H7 (cell line): ENCODE data around the gene PRKCE. TPM values are rescaled to one million over a fixed set of nuclear protein-coding genes. Genes with fewer than 3 reads are reported as not detected.

Experiments
- DNase-seq: peaks from one replicate; pipeline ENCODE4 v3.0.0; 2012
- H3K27me3 ChIP-seq: 2 replicates; pipeline ENCODE4 v1.6.0; 2011; ENCODE audit warnings: mild to moderate bottlenecking, low read length; ENCODE audit not compliant: control insufficient read depth, insufficient read depth
- H3K36me3 ChIP-seq: replicated peaks from 2 replicates; pipeline ENCODE4 v1.5.1; 2011; ENCODE audit warnings: low read length; ENCODE audit not compliant: control insufficient read depth, insufficient read depth
- H3K4me3 ChIP-seq: 2 replicates; pipeline ENCODE4 v1.5.1; 2011; ENCODE audit warnings: low read depth, mild to moderate bottlenecking, control low read depth, low read length, moderate library complexity; ENCODE audit not compliant: insufficient read depth
- total RNA-seq: library from RNA; depleted of rRNA; stranded (reverse); fragments of >200 nt; shearing (Covaris generic); gene quantifications from 2 replicates; pipeline ENCODE4 v1.2.3, GENCODE V29; 2014

PRKCE gene
- total RNA-seq, 1 experiment from 2014 or later, result 1.2 TPM

DNA sequence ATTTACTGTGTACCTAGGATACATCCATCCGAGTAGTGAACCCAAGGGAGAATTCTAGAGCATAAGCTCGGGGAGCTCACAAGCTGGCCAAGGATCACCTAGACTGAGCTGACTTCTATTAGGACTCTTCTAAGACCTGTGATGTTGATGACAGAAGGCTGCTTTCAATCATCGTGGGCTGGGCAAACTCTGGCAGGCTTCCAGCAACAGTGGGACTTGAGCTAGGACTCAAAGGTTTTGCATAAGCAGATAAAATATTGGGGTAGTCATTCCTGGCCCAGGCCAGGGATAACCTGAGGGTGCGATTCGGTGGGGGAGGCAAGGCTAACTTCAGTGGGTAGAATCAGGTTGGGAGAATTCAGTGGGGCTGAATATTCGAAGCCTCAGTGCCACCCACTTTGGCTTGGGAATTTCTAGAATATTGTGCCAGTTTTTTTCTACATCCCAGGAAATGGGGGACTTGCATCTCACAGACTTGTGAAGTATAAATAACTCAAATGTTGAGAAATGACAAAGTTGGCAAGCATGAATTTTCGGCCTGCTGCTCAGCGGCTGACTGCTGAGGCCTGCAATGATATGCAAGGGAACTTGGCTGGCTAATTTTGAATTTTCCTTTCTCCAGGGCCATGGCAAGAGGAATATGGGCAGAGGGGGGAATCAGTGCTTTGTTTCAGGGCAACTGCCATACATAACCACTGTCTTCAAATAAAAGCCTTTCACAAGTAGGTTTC is 274.3 kb downstream of the PRKCE start:
- DNase-seq, result no peak
- Histone ChIP-seq H3K36me3 (no peaks in the 10 kb centered on the region), H3K4me3 (no peak overlapping the region), H3K27me3 (no peaks in the 10 kb centered on the region)

DNA sequence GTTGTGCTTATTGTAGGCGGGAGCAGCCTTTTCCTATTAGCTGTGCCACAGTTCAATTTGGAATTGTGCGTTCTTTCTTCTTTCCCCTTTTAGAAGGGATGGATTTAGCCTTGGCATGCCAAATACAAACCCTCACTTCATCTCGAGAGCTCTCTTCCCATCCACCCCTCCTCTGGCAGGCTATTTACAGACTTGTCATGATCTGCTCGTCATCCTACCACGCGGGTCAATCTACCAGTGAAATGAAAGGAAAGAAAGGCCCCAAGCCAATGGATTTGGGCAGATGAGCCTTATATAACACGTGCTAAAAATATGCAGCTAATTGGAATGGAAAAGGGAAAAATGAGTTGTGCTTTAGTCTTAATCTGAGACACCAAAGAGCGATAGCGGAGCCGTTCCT is 277.5 kb downstream of the PRKCE start:
- Histone ChIP-seq H3K27me3 (no peaks in the 10 kb centered on the region), H3K4me3 (no peak overlapping the region), H3K36me3 (no peaks in the 10 kb centered on the region)
- no peak for DNase-seq

DNA sequence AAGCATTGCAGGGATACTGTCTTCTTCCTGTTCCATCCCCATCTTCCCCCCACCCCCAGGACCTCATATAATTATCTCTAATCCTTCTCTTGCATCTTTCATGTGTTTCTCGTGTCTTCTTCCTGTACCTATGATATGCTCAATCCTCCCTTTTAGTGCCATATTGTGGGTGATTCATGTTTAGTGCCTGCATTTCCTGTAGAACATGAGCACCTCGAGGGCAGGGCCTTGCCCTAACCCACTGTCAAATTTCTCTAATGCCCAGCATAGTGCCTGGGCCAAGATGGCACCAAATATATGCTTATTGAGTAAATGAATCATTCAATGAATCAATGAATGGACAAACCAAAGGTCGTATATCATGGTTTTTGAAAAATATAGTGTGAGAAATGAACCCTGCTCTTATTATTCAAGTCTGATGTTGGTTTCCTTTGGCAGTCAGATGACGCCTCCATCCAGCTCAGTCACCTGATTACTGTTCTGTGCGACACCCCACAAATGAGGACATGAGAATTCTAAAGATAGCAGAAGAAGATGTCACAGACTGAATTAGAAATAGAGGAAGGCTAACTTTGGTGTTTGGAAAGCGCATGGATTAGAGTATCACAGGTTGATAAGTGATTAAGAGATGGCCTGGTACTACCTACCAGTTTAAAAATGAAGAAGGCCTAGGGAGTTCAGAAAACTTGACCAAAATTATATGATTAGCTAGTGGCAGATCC is 278.4 kb downstream of the PRKCE start:
- DNase-seq, result no peak
- Histone ChIP-seq H3K4me3 (no peak overlapping the region), H3K27me3 (no peaks in the 10 kb centered on the region), H3K36me3 (no peaks in the 10 kb centered on the region)

DNA sequence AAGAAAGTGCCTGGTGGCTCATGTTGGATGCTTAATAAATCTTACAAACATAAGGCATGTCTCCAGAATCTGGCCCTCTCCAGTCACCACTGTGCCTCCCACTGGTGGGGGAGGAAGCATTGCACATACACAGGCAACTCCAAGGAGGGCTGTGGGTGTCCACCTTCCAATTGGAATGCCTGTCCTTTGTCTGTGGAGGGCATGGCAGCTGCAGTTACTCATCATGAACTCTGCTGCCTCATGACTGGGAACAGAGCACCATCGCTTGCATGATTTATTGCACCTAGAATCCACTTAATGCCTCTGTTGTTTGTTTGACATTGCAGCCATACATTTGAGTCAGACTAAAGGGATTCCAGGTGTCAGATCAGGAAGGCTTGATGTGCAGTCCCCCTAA is 278.9 kb downstream of the PRKCE start:
- Histone ChIP-seq H3K36me3 (no peaks in the 10 kb centered on the region), H3K4me3 (no peak overlapping the region), H3K27me3 (no peaks in the 10 kb centered on the region)
- peak; percentile 5 for DNase-seq

DNA sequence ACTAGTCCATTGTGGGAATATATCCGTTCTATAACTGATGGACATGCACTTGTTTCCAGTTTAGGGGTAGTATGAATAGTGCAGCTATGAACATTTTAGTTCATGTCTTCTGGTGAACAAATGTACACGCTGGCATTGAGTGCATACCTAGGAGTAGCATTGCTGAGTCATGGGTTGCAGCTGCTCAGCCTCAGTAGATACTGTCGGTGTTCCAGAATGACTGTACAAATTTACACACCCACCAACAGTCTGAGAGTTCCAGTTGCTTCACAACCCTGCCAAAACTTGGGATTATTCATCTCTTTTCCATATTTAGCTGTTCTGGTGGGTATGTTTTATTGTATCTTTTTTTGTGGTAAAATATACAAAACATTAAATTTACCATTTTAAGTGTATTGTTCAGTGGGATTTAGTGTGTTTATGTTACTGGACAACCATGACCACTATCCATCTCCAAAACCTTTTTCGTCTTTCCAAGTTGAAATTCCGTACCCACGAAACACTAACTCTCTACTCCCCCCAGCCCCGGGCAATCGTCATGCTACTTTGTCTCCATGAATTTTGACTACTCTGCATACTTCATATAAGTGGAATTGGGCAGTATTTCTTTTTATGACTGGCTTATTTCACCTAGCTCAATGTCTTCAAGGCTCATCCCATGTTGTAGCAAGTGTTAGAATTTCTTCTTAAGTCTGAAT is 281.0 kb downstream of the PRKCE start:
- Histone ChIP-seq H3K4me3 (no peak overlapping the region), H3K36me3 (no peaks in the 10 kb centered on the region), H3K27me3 (no peaks in the 10 kb centered on the region)
- DNase-seq, result no peak

DNA sequence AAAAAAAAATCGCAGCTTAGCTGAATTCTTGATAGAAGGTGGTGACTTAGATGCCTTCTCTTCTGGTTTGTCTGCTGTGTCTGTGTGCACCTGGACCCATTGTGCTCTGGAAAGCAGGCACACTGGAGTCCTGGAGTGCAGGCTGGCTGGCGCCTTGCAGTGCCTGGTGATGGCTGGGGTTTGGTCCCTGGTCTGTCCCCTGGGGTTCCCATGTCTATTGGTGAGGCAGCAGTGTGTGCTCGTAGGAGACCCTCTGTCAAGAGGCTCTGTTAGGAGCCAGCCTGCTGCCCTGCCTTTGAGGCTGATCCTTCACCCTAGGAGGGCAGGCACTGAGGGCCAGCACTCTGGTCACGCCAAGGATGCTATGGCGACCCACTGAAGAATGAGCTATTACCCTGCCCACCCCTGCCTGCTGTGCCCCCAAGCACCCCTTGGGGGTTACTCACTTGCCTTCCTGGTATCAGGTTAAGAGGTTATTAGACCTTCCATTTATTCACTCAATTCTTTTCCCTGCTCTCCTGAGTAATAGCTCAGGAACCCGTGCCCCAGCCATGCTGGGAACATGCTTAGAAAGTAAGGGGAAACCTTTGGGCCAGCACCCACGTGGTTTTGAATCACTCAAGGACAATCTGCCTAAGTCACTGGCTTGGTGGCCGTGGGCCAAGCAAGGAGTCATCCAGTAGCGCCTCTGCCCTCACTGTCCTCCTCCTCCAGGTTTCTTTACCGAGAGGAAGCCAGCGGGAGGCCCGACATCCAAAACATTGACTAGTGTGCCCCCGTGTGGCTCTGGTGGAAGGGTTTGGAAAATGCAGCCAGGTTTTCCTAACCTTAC is 284.5 kb downstream of the PRKCE start:
- peak; percentile 80 for DNase-seq
- Histone ChIP-seq H3K36me3 (no peaks in the 10 kb centered on the region), H3K4me3 (no peak overlapping the region), H3K27me3 (no peaks in the 10 kb centered on the region)

DNA sequence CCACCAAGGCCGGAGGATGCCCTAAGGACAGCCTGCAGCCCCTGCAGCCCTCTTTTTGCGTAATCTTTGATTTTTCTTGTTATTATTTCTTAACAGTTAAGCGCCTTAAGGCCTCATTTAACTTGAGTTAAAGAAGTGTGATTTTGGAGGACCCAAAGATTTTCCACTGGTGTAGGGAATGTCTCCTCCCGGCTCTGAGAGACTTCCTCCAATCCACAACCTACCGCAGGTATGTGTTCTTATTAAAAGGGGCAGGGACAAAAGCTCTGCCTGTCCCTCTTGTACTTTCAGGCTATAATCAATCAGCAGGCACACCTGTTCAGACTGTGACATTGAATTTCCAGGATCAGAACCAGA is 285.1 kb downstream of the PRKCE start:
- H3K36me3 ChIP-seq, result no peaks in the 10 kb centered on the region

DNA sequence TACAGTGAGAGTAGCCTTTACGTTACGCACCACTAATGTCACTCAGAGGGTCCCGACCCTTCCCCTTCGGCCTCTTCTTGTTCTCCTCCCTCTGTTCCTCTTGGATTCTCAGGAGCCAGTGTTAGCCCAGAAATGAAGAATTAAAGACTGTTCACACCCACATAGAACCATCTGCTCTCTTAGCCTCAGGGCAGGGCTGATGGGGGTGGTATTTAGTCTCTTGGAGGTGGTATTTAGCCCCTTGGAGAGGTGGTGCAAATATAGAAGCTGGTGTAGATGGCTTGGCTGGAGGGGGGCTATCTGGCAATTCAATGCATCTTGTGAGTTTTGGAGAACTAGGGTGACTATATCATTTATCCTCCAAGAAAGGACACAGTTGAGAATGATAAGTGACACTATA is 286.5 kb downstream of the PRKCE start:
- no peak for DNase-seq
- Histone ChIP-seq H3K27me3 (no peaks in the 10 kb centered on the region), H3K4me3 (no peak overlapping the region), H3K36me3 (no peaks in the 10 kb centered on the region)

More for the DNA sequence above, 285.1 kb downstream of the PRKCE start:
- Histone ChIP-seq H3K27me3 (no peaks in the 10 kb centered on the region), H3K4me3 (no peak overlapping the region)
- DNase-seq, result no peak

DNA sequence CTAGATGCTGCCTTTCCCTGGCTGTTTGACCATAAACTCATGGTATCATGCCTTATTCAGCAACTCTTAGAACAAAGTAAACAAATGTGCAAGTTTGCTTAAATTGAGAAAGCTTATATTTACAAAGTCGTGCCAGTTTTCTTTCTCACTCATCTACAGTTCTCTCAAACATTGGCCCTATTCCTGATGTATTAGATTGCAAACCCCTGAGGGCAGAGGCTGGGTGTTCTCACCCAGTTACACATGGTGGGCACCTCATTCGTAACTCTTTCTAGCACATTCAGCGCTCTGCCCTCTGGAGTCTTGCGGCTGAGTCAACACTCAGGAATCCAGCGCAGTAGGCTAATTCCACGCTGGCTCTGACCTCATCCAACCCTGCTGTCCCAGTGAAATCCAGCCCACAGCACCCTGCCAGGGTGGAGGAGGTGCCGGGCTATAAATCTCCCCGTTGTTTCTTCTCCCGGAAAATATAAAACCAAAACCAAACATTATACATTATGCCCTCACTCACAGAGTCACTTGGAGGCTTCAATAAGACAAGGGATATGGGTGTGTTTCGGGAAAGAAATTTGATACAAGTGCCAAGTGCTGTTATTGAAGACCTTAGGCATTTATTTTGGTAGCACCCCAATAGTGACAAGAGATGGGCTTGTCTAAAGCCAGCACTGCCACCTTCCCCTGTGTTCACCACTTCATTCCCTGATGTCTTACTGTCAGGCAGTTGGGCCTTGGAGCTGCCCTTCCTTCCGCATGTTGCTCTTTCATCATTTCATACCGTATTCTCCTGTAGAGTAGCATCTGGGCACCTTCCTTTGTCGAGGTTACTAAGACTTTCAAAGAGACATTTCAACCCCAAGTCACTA is 287.4 kb downstream of the PRKCE start:
- H3K4me3 ChIP-seq, result no peak overlapping the region

DNA sequence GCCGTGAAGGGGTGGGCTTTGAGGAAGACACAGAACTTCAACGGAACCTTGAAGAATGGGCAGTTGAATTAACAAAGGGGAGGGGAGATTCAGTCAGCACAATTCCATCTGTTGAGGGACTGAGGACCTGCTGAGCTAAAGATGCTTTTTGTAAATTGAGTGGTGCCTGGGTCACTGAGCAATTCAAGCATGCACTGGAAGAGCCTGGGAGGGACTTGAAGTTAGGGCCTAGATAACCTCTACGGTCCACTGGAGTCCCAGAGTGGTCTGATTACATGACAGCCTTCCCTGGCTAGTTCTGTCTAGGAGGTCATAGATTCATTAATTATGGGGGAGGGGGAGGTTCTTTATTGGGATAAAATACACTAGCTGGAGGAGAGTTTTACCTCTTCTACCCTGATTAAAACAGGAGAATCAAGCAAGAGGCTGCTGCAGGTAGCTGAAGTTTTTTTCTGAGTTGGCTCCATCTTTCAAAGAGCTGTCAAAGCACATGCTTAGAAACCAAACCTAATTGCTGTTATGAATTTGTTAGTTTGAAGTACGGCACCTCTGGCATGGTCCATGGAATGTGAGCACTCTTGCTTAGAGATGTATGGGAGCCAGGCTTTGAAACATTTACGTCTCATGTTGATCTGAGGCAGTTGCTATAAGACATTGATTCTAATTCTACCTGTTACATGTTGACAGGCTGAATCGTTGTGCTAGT is 290.2 kb downstream of the PRKCE start:
- H3K36me3 ChIP-seq, result no peaks in the 10 kb centered on the region
- DNase-seq, result no peak
- H3K27me3 ChIP-seq, result no peaks in the 10 kb centered on the region
- H3K4me3 ChIP-seq, result no peak overlapping the region

More for the DNA sequence above, 287.4 kb downstream of the PRKCE start:
- no peak for DNase-seq
- H3K27me3 ChIP-seq, result no peaks in the 10 kb centered on the region
- H3K36me3 ChIP-seq, result no peaks in the 10 kb centered on the region

DNA sequence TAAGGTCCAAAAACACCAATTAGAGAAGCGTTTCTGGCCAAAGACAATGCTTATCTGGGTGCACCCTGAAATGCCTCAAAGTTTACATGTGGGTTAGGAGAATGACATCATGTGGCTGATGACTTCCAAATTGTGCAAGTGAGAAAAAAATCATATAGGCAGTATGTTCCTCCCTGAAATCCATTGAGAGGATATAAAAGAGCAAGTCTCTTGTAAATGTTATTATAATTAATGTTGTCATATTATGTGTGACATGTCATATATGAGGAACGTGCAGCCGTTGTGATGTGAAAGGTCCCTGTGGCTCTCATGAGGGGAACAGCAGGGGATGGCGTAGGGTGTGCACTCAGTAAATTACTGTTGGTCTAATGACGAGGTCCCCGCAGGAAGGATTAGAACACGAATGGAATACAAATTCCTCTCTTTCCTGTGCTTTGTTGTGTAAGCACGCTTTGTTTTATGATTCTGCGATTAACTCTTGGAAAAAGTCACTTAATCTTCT is 290.8 kb downstream of the PRKCE start:
- Histone ChIP-seq H3K36me3 (no peaks in the 10 kb centered on the region), H3K4me3 (no peak overlapping the region), H3K27me3 (no peaks in the 10 kb centered on the region)
- no peak for DNase-seq

DNA sequence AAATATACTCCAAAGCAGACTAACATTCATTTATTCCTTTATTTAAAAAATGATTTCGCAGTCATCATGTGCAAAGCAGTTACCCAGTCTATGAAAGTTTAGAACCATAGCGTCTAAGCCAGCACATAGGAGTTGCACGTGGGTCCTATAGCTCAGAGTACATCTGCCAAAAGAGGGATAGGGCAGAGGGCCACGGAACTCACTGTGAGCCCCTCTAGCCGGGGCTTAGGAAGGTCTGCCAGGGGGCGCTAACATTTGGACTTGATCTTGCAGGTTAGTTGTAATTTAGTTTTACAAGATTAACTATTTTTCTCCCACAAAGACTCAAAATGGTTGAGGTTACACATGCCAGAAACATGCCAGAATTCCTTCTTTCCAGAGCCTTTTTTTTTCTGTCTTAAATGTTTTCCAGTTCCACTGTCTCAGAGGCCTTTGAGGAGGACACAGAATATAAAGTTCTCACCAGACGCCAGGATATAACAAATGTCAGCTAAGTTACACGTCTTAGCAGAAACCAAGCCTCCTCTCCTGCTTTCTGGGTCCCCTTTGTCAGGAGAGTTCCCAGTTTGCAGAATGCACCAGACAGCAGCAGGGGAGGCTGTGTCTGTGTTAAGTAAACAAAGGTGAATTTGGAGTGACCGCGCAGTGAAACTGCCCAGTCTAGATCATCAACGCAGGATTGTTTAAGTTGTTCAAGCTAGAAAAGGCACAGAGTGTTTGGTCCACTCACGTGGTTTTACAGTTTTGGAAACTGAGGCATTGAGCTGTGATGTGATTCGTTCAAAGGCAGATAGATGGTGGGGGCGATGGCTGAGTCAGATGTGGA is 292.0 kb downstream of the PRKCE start:
- no peak overlapping the region for H3K4me3 ChIP-seq
- no peak for DNase-seq

More for the DNA sequence above, 292.0 kb downstream of the PRKCE start:
- Histone ChIP-seq H3K27me3 (no peaks in the 10 kb centered on the region), H3K36me3 (no peaks in the 10 kb centered on the region)
